SK-N-MC (cell line): ENCODE results near the gene NKX1-1.

Experiments
- EZH2 ChIP-seq: fragments of 200-600 bp; sonication (generic); IDR thresholded peaks from one replicate; pipeline ENCODE4 v1.6.1; 2017; ENCODE audit warnings: antibody characterized with exemption
- POLR2AphosphoS5 ChIP-seq: IDR thresholded peaks from 2 replicates; pipeline ENCODE4 v1.6.1; 2012; ENCODE audit warnings: mild to moderate bottlenecking, low read depth, low read length, borderline replicate concordance

DNA sequence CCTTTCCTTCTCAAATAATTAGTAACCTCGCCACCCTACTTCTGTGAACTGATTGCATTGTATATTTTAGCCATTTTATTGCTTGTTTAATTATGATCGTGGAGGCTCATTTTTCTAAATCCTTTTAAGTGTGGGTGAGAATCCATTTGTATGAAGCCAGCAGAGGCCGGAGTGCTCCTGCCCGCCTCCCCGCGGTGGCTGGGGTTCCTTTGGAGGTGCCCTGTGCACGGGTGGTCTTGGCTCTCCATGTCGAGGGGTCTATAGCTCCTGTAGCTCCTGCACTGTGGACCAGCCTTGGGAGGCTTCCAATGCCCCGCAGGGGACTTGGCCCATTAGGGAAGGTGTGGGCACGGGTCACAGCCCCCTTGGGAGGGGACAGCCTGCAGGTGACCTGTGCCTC, 44.2 kb downstream of the NKX1-1 start:
- TF ChIP-seq POLR2AphosphoS5 (no peak), EZH2 (no peak)
